ENCODE data around the gene JPH2.

DNA sequence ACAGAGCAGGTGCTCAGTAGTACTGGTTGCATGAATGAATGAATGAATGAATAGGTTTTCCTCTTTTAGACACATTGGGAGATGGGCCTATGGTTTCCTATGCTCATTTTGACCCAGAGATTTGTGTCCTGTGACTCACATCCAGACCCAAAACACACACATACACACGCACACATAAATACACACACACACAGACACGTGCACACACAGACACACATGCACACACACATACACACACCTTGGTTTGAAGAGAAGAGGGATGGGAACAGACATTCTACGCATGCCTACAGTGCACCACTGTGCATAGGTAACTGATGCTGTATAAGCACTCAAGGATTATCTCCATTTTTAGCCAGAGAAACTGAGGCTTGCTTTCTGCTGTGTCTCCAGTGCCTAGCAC, 4.1 kb downstream of the JPH2 start:
- TF ChIP-seq, protein P1, sequence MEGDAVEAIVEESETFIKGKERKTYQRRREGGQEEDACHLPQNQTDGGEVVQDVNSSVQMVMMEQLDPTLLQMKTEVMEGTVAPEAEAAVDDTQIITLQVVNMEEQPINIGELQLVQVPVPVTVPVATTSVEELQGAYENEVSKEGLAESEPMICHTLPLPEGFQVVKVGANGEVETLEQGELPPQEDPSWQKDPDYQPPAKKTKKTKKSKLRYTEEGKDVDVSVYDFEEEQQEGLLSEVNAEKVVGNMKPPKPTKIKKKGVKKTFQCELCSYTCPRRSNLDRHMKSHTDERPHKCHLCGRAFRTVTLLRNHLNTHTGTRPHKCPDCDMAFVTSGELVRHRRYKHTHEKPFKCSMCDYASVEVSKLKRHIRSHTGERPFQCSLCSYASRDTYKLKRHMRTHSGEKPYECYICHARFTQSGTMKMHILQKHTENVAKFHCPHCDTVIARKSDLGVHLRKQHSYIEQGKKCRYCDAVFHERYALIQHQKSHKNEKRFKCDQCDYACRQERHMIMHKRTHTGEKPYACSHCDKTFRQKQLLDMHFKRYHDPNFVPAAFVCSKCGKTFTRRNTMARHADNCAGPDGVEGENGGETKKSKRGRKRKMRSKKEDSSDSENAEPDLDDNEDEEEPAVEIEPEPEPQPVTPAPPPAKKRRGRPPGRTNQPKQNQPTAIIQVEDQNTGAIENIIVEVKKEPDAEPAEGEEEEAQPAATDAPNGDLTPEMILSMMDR (IDR thresholded peaks at IDR 0.05) = no peak
- TF ChIP-seq POLR2A (IDR thresholded peaks at IDR 0.05) (no peak), EP300 (IDR thresholded peaks at IDR 0.05) (no peak)
